ENCODE measurements around the gene PPP1R14C.

PPP1R14C gene

GRCh38 chr6:150145830-150146229, 3.0 kb downstream of the PPP1R14C start:
- Histone ChIP-seq H3K27ac (replicated peaks; ENCODE audit: low read length) (no peak overlapping the region), H2BK5ac (ENCODE audit: low read length) (no peak overlapping the region), H3K36me3 (replicated peaks in 1 of 2; ENCODE audit: control insufficient read depth in 2 of 2, insufficient read depth in 2 of 2, low read length in 2 of 2) (no peaks in the 10 kb centered on the region), H2AFZ (ENCODE audit: low read length) (no peak overlapping the region), H2AK5ac (ENCODE audit: low read depth, low read length) (no peak overlapping the region), H3K9ac (ENCODE audit: low read depth, low read length, poor library complexity) (no peak overlapping the region), H3K4me3 (ENCODE audit: low read length in 2 of 2) (no peak overlapping the region), H3K4ac (ENCODE audit: low read length) (no peak overlapping the region), H3K23ac (ENCODE audit: low read depth, low read length, poor library complexity) (no peak overlapping the region), H3K27me3 (ENCODE audit: control insufficient read depth in 3 of 3, insufficient read depth in 3 of 3, low read depth in 1 of 3, low read length in 3 of 3) (peaks cover 4 to 33% (median 5%) of the 10 kb centered on the region in 3 experiments), H2BK12ac (ENCODE audit: low read length) (no peak overlapping the region), H3K4me1 (ENCODE audit: control insufficient read depth in 2 of 2, insufficient read depth in 1 of 2, low read depth in 1 of 2, low read length in 2 of 2) (peaks cover 10 to 24% of the 10 kb centered on the region in 2 donors), H2BK120ac (ENCODE audit: low read depth, low read length) (no peak overlapping the region), H3K18ac (ENCODE audit: low read length) (no peak overlapping the region), H4K8ac (ENCODE audit: low read depth, low read length) (no peak overlapping the region), H2BK15ac (ENCODE audit: low read length) (no peak overlapping the region), H3K79me1 (ENCODE audit: low read depth, low read length) (no peaks in the 10 kb centered on the region), H3K4me2 (ENCODE audit: insufficient read depth, low read length, poor library complexity, severe bottlenecking) (no peak overlapping the region), H3K9me3 (replicated peaks in 1 of 2; ENCODE audit: control insufficient read depth in 2 of 2, insufficient read depth in 1 of 2, low read depth in 1 of 2, low read length in 2 of 2) (no peaks in the 10 kb centered on the region), H3K14ac (ENCODE audit: low read length) (no peak overlapping the region), H4K91ac (ENCODE audit: low read depth, low read length, poor library complexity) (no peak overlapping the region)
- no peak for DNase-seq (ENCODE audit: low spot score)

- Histone ChIP-seq H3K18ac (ENCODE audit: low read length) (no peak overlapping the region), H2AFZ (ENCODE audit: low read length) (no peak overlapping the region), H3K79me1 (ENCODE audit: low read depth, low read length) (no peaks in the 10 kb centered on the region), H3K9ac (ENCODE audit: low read depth, low read length, poor library complexity) (no peak overlapping the region), H3K9me3 (replicated peaks in 1 of 2; ENCODE audit: control insufficient read depth in 2 of 2, insufficient read depth in 1 of 2, low read depth in 1 of 2, low read length in 2 of 2) (no peaks in the 10 kb centered on the region), H3K14ac (ENCODE audit: low read length) (no peak overlapping the region), H2AK5ac (ENCODE audit: low read depth, low read length) (no peak overlapping the region), H2BK5ac (ENCODE audit: low read length) (no peak overlapping the region), H3K4ac (ENCODE audit: low read length) (no peak overlapping the region), H2BK120ac (ENCODE audit: low read depth, low read length) (no peak overlapping the region), H3K36me3 (replicated peaks in 1 of 2; ENCODE audit: control insufficient read depth in 2 of 2, insufficient read depth in 2 of 2, low read length in 2 of 2) (peaks cover 0 to 3% of the 10 kb centered on the region in 2 donors), H4K91ac (ENCODE audit: low read depth, low read length, poor library complexity) (no peak overlapping the region), H3K27ac (replicated peaks; ENCODE audit: low read length) (no peak overlapping the region), H2BK12ac (ENCODE audit: low read length) (no peak overlapping the region), H3K4me3 (ENCODE audit: low read length in 2 of 2) (no peak overlapping the region), H3K4me2 (ENCODE audit: insufficient read depth, low read length, poor library complexity, severe bottlenecking) (no peak overlapping the region), H2BK15ac (ENCODE audit: low read length) (no peak overlapping the region), H4K8ac (ENCODE audit: low read depth, low read length) (no peak overlapping the region), H3K23ac (ENCODE audit: low read depth, low read length, poor library complexity) (no peak overlapping the region), H3K4me1 (ENCODE audit: control insufficient read depth in 2 of 2, insufficient read depth in 1 of 2, low read depth in 1 of 2, low read length in 2 of 2) (peaks cover 13 to 24% of the 10 kb centered on the region in 2 donors), H3K27me3 (ENCODE audit: control insufficient read depth in 3 of 3, insufficient read depth in 3 of 3, low read depth in 1 of 3, low read length in 3 of 3) (peaks cover 3 to 32% (median 5%) of the 10 kb centered on the region in 3 experiments)
- WGBS, 2 donors (ENCODE audit: extremely low coverage in 2 of 2, insufficient read length in 2 of 2, insufficient replicate concordance in 1 of 2), result no CpG with 5 or more reads among the region's 3 CpGs
- DNase-seq (ENCODE audit: low spot score), result no peak
Measured at GRCh38 chr6:150146436-150146835, 3.6 kb downstream of the PPP1R14C start.

- no peak overlapping the region for H2BK12ac ChIP-seq (ENCODE audit: low read length)
- H3K4me3 ChIP-seq (ENCODE audit: low read length in 2 of 2), result no peak overlapping the region
- H3K4ac ChIP-seq (ENCODE audit: low read length), result no peak overlapping the region
- no peaks in the 10 kb centered on the region for H3K9me3 ChIP-seq (replicated peaks in 1 of 2; ENCODE audit: control insufficient read depth in 2 of 2, insufficient read depth in 1 of 2, low read depth in 1 of 2, low read length in 2 of 2)
- H3K4me2 ChIP-seq (ENCODE audit: insufficient read depth, low read length, poor library complexity, severe bottlenecking), result no peak overlapping the region
- H4K91ac ChIP-seq (ENCODE audit: low read depth, low read length, poor library complexity), result no peak overlapping the region
- no CpG with 5 or more reads among the region's 6 CpGs for WGBS, 2 donors (ENCODE audit: extremely low coverage in 2 of 2, insufficient read length in 2 of 2, insufficient replicate concordance in 1 of 2)
- peak; percentile 29 for DNase-seq (ENCODE audit: low spot score)
- no peaks in the 10 kb centered on the region for H3K79me1 ChIP-seq (ENCODE audit: low read depth, low read length)
- no peak overlapping the region for H2AK5ac ChIP-seq (ENCODE audit: low read depth, low read length)
- H3K4me1 ChIP-seq (ENCODE audit: control insufficient read depth in 2 of 2, insufficient read depth in 1 of 2, low read depth in 1 of 2, low read length in 2 of 2), result peaks cover 17 to 19% of the 10 kb centered on the region in 2 donors
- H3K9ac ChIP-seq (ENCODE audit: low read depth, low read length, poor library complexity), result no peak overlapping the region
- H2BK5ac ChIP-seq (ENCODE audit: low read length), result no peak overlapping the region
- peaks cover 0 to 3% of the 10 kb centered on the region in 2 donors for H3K36me3 ChIP-seq (replicated peaks in 1 of 2; ENCODE audit: control insufficient read depth in 2 of 2, insufficient read depth in 2 of 2, low read length in 2 of 2)
- no peak overlapping the region for H3K14ac ChIP-seq (ENCODE audit: low read length)
- no peak overlapping the region for H2BK15ac ChIP-seq (ENCODE audit: low read length)
- H4K8ac ChIP-seq (ENCODE audit: low read depth, low read length), result no peak overlapping the region
- H3K18ac ChIP-seq (ENCODE audit: low read length), result no peak overlapping the region
- peaks cover 0 to 9% (median 0%) of the 10 kb centered on the region in 3 experiments for H3K27me3 ChIP-seq (ENCODE audit: control insufficient read depth in 3 of 3, insufficient read depth in 3 of 3, low read depth in 1 of 3, low read length in 3 of 3)
- no peak overlapping the region for H2BK120ac ChIP-seq (ENCODE audit: low read depth, low read length)
- H2AFZ ChIP-seq (ENCODE audit: low read length), result no peak overlapping the region
- no peak overlapping the region for H3K23ac ChIP-seq (ENCODE audit: low read depth, low read length, poor library complexity)
- H3K27ac ChIP-seq (replicated peaks; ENCODE audit: low read length), result no peak overlapping the region
Measured at GRCh38 chr6:150149146-150149545, 6.3 kb downstream of the PPP1R14C start.

- Histone ChIP-seq H4K8ac (ENCODE audit: low read depth, low read length) (no peak overlapping the region), H2BK12ac (ENCODE audit: low read length) (no peak overlapping the region), H3K36me3 (replicated peaks in 1 of 2; ENCODE audit: control insufficient read depth in 2 of 2, insufficient read depth in 2 of 2, low read length in 2 of 2) (peaks cover 0 to 3% of the 10 kb centered on the region in 2 donors), H3K4me3 (ENCODE audit: low read length in 2 of 2) (no peak overlapping the region), H3K9me3 (replicated peaks in 1 of 2; ENCODE audit: control insufficient read depth in 2 of 2, insufficient read depth in 1 of 2, low read depth in 1 of 2, low read length in 2 of 2) (no peaks in the 10 kb centered on the region), H3K4me2 (ENCODE audit: insufficient read depth, low read length, poor library complexity, severe bottlenecking) (no peak overlapping the region), H3K23ac (ENCODE audit: low read depth, low read length, poor library complexity) (no peak overlapping the region), H3K14ac (ENCODE audit: low read length) (no peak overlapping the region), H3K27ac (replicated peaks; ENCODE audit: low read length) (no peak overlapping the region), H3K27me3 (ENCODE audit: control insufficient read depth in 3 of 3, insufficient read depth in 3 of 3, low read depth in 1 of 3, low read length in 3 of 3) (peaks cover 0 to 5% (median 0%) of the 10 kb centered on the region in 3 experiments), H3K4me1 (ENCODE audit: control insufficient read depth in 2 of 2, insufficient read depth in 1 of 2, low read depth in 1 of 2, low read length in 2 of 2) (peaks cover 18 to 19% of the 10 kb centered on the region in 2 donors), H2BK120ac (ENCODE audit: low read depth, low read length) (no peak overlapping the region), H3K9ac (ENCODE audit: low read depth, low read length, poor library complexity) (no peak overlapping the region), H2AK5ac (ENCODE audit: low read depth, low read length) (no peak overlapping the region), H3K4ac (ENCODE audit: low read length) (no peak overlapping the region), H3K18ac (ENCODE audit: low read length) (no peak overlapping the region), H4K91ac (ENCODE audit: low read depth, low read length, poor library complexity) (no peak overlapping the region), H2BK5ac (ENCODE audit: low read length) (no peak overlapping the region), H2AFZ (ENCODE audit: low read length) (no peak overlapping the region), H2BK15ac (ENCODE audit: low read length) (no peak overlapping the region), H3K79me1 (ENCODE audit: low read depth, low read length) (no peaks in the 10 kb centered on the region)
- WGBS, 2 donors (ENCODE audit: extremely low coverage in 2 of 2, insufficient read length in 2 of 2, insufficient replicate concordance in 1 of 2), result no CpG with 5 or more reads among the region's 2 CpGs
- no peak for DNase-seq (ENCODE audit: low spot score)
Measured at GRCh38 chr6:150150458-150150820, 7.6 kb downstream of the PPP1R14C start.
